GM06990 (cell line): ENCODE results near the gene TSPAN31.
A peak's percentile ranks its signal among the peaks of the same experiment; 100 is the strongest.

ENCODE experiments used
- DNase-seq: peaks from one replicate; pipeline ENCODE4 v3.0.0-alpha.2; 2011; ENCODE audit not compliant: insufficient read length; ENCODE audit errors: extremely low read depth
- H3K27me3 ChIP-seq: replicated peaks from 2 replicates; pipeline ENCODE4 v1.6.0; 2011; ENCODE audit warnings: low read length; ENCODE audit not compliant: control insufficient read depth, insufficient read depth
- H3K36me3 ChIP-seq: 2 replicates; pipeline ENCODE4 v1.5.1; 2011; ENCODE audit warnings: low read length; ENCODE audit not compliant: control insufficient read depth, insufficient read depth
- H3K4me3 ChIP-seq: replicated peaks from 2 replicates; pipeline ENCODE4 v1.5.1; 2011; ENCODE audit warnings: low read depth, mild to moderate bottlenecking, control low read depth, low read length
- CTCF ChIP-seq: IDR thresholded peaks from 2 replicates; pipeline ENCODE4 v1.5.1; 2011; ENCODE audit warnings: low read length, control low read depth, mild to moderate bottlenecking, inconsistent platforms; ENCODE audit not compliant: insufficient read depth, poor library complexity, severe bottlenecking

TSPAN31 gene

GRCh38 chr12:57780284-57780897 is 35.6 kb downstream of the TSPAN31 start:
- no peaks in the 10 kb centered on the region; the same call in 1 of the 2 replicates for H3K36me3 ChIP-seq
- DNase-seq: no peak
- no peak for TF ChIP-seq CTCF
- H3K4me3 ChIP-seq: no peak overlapping the region
- no peaks in the 10 kb centered on the region for H3K27me3 ChIP-seq

- H3K4me3 ChIP-seq: no peak overlapping the region
- TF ChIP-seq CTCF: no peak
Observed at GRCh38 chr12:57781244-57781643, 36.4 kb downstream of the TSPAN31 start.

GRCh38 chr12:57781801-57782200 is 37.0 kb downstream of the TSPAN31 start:
- Histone ChIP-seq H3K27me3 (no peaks in the 10 kb centered on the region), H3K36me3 (peaks cover 2% of the 10 kb centered on the region; the same call in 1 of the 2 replicates), H3K4me3 (no peak overlapping the region)
- no peak for TF ChIP-seq CTCF
- no peak for DNase-seq

More at GRCh38 chr12:57781244-57781643, 36.4 kb downstream of the TSPAN31 start:
- no peaks in the 10 kb centered on the region for H3K27me3 ChIP-seq
- peaks cover 2% of the 10 kb centered on the region; the same call in 1 of the 2 replicates for H3K36me3 ChIP-seq
- DNase-seq: no peak

- no peak for TF ChIP-seq CTCF
- DNase-seq: no peak
- H3K27me3 ChIP-seq: no peaks in the 10 kb centered on the region
- H3K4me3 ChIP-seq: no peak overlapping the region
- peaks cover 4% of the 10 kb centered on the region; the same call in 1 of the 2 replicates for H3K36me3 ChIP-seq
Observed at GRCh38 chr12:57782243-57782607, 37.4 kb downstream of the TSPAN31 start.

GRCh38 chr12:57782608-57783465 is 38.0 kb downstream of the TSPAN31 start, which contains the start of gene TSFM:
Gene TSFM (plus strand): TSS chr12:57782787. CDS start chr12:57782802, 15 bp downstream.
- DNase-seq: peak; percentile 88
- Histone ChIP-seq H3K27me3 (no peaks in the 10 kb centered on the region), H3K4me3 (peak within 1 kb of the TSS; percentile 89), H3K36me3 (peaks cover 4% of the 10 kb centered on the region)
- TF ChIP-seq CTCF: peak; percentile 93
